Liver (tissue), 9 donors: ENCODE data around the gene SLC46A1. TPM values are rescaled to one million over a fixed set of nuclear protein-coding genes. Genes with fewer than 3 reads are reported as not detected.

Source experiments
- DNase-seq: peaks from one replicate; pipeline ENCODE4 v3.0.0-alpha.2; 2017; ENCODE audit warnings: low spot score
- H3K27ac ChIP-seq, 2 donors: one replicate each; pipeline ENCODE4 v1.7.0; 2013; ENCODE audit warnings: inconsistent platforms in 2 of 2, low read length in 2 of 2, control low read depth in 1 of 2, low read depth in 1 of 2, mild to moderate bottlenecking in 1 of 2
- H3K27me3 ChIP-seq, 4 donors: one replicate each; pipeline versions ENCODE4 v1.6.1 to v1.7.0; 2013; ENCODE audit warnings: low read length in 3 of 4, inconsistent platforms in 1 of 4, mild to moderate bottlenecking in 1 of 4, moderate library complexity in 1 of 4; ENCODE audit not compliant: control insufficient read depth in 4 of 4, insufficient read depth in 4 of 4
- H3K36me3 ChIP-seq, 4 donors: one replicate each; pipeline versions ENCODE4 v1.6.1 to v1.7.0; 2013; ENCODE audit warnings: low read length in 3 of 4, mild to moderate bottlenecking in 3 of 4, low read depth in 1 of 4, moderate library complexity in 1 of 4; ENCODE audit not compliant: control insufficient read depth in 4 of 4, insufficient read depth in 3 of 4
- H3K4me1 ChIP-seq, 4 donors: one replicate each; pipeline versions ENCODE4 v1.6.1 to v1.7.0; 2013; ENCODE audit warnings: low read length in 3 of 4, mild to moderate bottlenecking in 3 of 4, moderate library complexity in 1 of 4; ENCODE audit not compliant: control insufficient read depth in 4 of 4, insufficient read depth in 4 of 4
- H3K4me3 ChIP-seq, 3 donors: one replicate each; pipeline versions ENCODE4 v1.6.1 to v1.7.0; 2013; ENCODE audit warnings: low read length in 3 of 3, control low read depth in 1 of 3, low read depth in 1 of 3, mild to moderate bottlenecking in 1 of 3
- H3K9ac ChIP-seq, 2 donors: one replicate each; pipeline ENCODE4 v1.7.0; 2013; ENCODE audit warnings: low read length in 2 of 2, mild to moderate bottlenecking in 2 of 2, moderate library complexity in 2 of 2, control low read depth in 1 of 2, low read depth in 1 of 2
- H3K9me3 ChIP-seq, 4 donors: one replicate each; pipeline versions ENCODE4 v1.6.1 to v1.7.0; 2013; ENCODE audit warnings: low read length in 3 of 4; ENCODE audit not compliant: control insufficient read depth in 4 of 4
- CTCF ChIP-seq: fragments of 150-350 bp; IDR thresholded peaks from 2 replicates; pipeline ENCODE4 v1.5.1; 2017; ENCODE audit warnings: improper control_type of control experiment, low read depth, low read length; ENCODE audit not compliant: missing input control
- EGR1 ChIP-seq, 2 donors: IDR thresholded peaks; 2 replicates each; pipeline ENCODE4 v1.6.1; 2016 to 2018; ENCODE audit warnings: antibody characterized with exemption in 2 of 2, low read depth in 2 of 2
- FOXA1 ChIP-seq: IDR thresholded peaks from 2 replicates; pipeline ENCODE4 v1.6.1; 2016; ENCODE audit warnings: antibody characterized with exemption
- FOXA2 ChIP-seq: IDR thresholded peaks from 2 replicates; pipeline ENCODE4 v1.6.1; 2016; ENCODE audit warnings: antibody characterized with exemption
- GABPA ChIP-seq, 2 donors: IDR thresholded peaks in 1 of 2; conservative IDR thresholded peaks in 1 of 2; 2 replicates each; pipeline ENCODE4 v1.6.1; 2016; ENCODE audit warnings: antibody characterized with exemption in 2 of 2, mild to moderate bottlenecking in 1 of 2, moderate library complexity in 1 of 2
- HNF4A ChIP-seq, 2 donors: conservative IDR thresholded peaks; 2 replicates each; pipeline ENCODE4 v1.6.1; 2016; ENCODE audit warnings: antibody characterized with exemption in 2 of 2, mild to moderate bottlenecking in 2 of 2
- HNF4G ChIP-seq: IDR thresholded peaks from 2 replicates; pipeline ENCODE4 v1.6.1; 2016; ENCODE audit warnings: antibody characterized with exemption
- NR2F2 ChIP-seq: IDR thresholded peaks from 2 replicates; pipeline ENCODE4 v1.6.1; 2016; ENCODE audit warnings: antibody characterized with exemption
- RAD21 ChIP-seq, 2 donors: IDR thresholded peaks; 2 replicates each; pipeline ENCODE4 v1.6.1; 2016; ENCODE audit warnings: antibody characterized with exemption in 2 of 2, mild to moderate bottlenecking in 2 of 2
- TAF1 ChIP-seq: conservative IDR thresholded peaks from 2 replicates; pipeline ENCODE4 v1.6.1; 2016; ENCODE audit warnings: antibody characterized with exemption, mild to moderate bottlenecking
- YY1 ChIP-seq: IDR thresholded peaks from 2 replicates; pipeline ENCODE4 v1.6.1; 2016; ENCODE audit warnings: antibody characterized with exemption, mild to moderate bottlenecking
- WGBS: extraction: QIAGEN DNeasy Blood & Tissue Kit; methylation state at CpG from one replicate; pipeline ENCODE4 v1.1.7; 2013; 5-methylcytosine and 5-hydroxymethylcytosine counted together
- polyA plus RNA-seq, 2 donors: library from polyadenylated mRNA; stranded (reverse) in 1 of 2; unstranded in 1 of 2; fragments of 200-250 nt in 1 of 2; fragments of >200 nt in 1 of 2; fragmentation: Nextera tagmentation in 1 of 2; extraction: Ambion mirVana in 1 of 2; gene quantifications; one replicate each; pipeline versions ENCODE4 v1.2.1 to v1.2.3, GENCODE V29; 2013 to 2015
- total RNA-seq, 2 donors: library from RNA; depleted of rRNA; stranded (reverse); fragments of >200 nt; gene quantifications; one replicate each; pipeline ENCODE4 v1.2.3, GENCODE V29; 2014
- TF ChIP-seq, protein P1 (sequence below): IDR thresholded peaks from 2 replicates; pipeline ENCODE4 v1.6.1; 2016; ENCODE audit warnings: antibody characterized with exemption
- TF ChIP-seq, protein P2 (sequence below): IDR thresholded peaks from 2 replicates; pipeline ENCODE4 v1.6.1; 2016; ENCODE audit warnings: antibody characterized with exemption
- donor health status: healthy.
- donor health status: healthy.
- donor health status: healthy.
- donor health status: healthy.
- donor health status: healthy.

Gene SLC46A1
- total and polyA plus RNA-seq, 4 donors, result 13.6 to 47.9 (median 19.1) TPM

GRCh38 chr17:28379814-28380801, 25.9 kb downstream of the SLC46A1 start:
- no peaks in the 10 kb centered on the region for H3K9me3 ChIP-seq
- no peak overlapping the region for H3K9ac ChIP-seq
- H3K27ac ChIP-seq, result no peak overlapping the region
- DNase-seq, result no peak
- H3K4me1 ChIP-seq, result peaks cover 0 to 21% (median 11%) of the 10 kb centered on the region in 4 donors
- 74% methylated on average over 10 of the region's 10 CpGs for WGBS
- H3K4me3 ChIP-seq, result no peak overlapping the region
- TF ChIP-seq HNF4A (conservative IDR thresholded peaks at IDR 0.05), result peak in 1 of 2 donors; percentile 10
- TF ChIP-seq FOXA1, result no peak
- H3K36me3 ChIP-seq, result no peaks in the 10 kb centered on the region
- H3K27me3 ChIP-seq, result no peaks in the 10 kb centered on the region

- 93% methylated on average over 6 of the region's 6 CpGs for WGBS
- H3K36me3 ChIP-seq, result peaks cover 0 to 5% (median 2%) of the 10 kb centered on the region in 4 donors
Measured at GRCh38 chr17:28372945-28373274, 33.1 kb downstream of the SLC46A1 start.

DNA sequence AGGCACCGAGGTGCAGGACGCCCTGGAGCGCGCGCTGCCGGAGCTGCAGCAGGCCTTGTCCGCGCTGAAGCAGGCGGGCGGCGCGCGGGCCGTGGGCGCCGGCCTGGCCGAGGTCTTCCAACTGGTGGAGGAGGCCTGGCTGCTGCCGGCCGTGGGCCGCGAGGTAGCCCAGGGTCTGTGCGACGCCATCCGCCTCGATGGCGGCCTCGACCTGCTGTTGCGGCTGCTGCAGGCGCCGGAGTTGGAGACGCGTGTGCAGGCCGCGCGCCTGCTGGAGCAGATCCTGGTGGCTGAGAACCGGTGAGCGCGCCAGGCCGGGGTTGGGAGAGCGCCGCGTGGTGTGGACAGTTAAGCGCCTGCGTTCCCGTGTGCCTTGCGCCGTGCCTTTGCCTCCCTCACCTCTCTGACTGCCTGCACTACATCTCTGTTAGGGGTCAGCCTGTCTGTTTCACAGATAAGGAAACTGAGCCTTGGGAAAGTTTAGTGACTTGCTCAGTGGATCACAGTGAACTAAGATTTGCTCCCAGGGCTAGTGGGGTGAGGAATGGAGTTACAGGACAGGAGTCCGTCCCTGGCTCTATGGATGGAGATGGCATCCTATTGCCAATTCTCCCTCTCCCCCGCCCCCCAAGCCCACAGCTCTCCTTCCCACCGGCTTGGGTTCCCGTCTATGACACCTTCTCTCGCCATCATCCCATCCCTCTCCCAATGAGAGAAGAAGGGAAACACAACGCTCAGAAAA, 33.6 kb downstream of the SLC46A1 start:
- no peaks in the 10 kb centered on the region for H3K27me3 ChIP-seq
- WGBS, result 47% methylated on average over 53 of the region's 53 CpGs
- TF ChIP-seq EGR1 (IDR thresholded peaks at IDR 0.05; ENCODE audit: low read depth in 2 of 2) (no peak), TAF1 (no peak), NR2F2 (no peak), RAD21 (IDR thresholded peaks at IDR 0.05) (no peak), HNF4A (conservative IDR thresholded peaks at IDR 0.05) (no peak), CTCF (no peak), GABPA (IDR thresholded peaks at IDR 0.05 in 1 of 2, conservative IDR thresholded peaks at IDR 0.05 in 1 of 2) (no peak), YY1 (no peak), FOXA2 (no peak), FOXA1 (no peak), HNF4G (no peak)
- TF ChIP-seq, protein P1, sequence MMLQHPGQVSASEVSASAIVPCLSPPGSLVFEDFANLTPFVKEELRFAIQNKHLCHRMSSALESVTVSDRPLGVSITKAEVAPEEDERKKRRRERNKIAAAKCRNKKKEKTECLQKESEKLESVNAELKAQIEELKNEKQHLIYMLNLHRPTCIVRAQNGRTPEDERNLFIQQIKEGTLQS, result no peak
- TF ChIP-seq, protein P2, sequence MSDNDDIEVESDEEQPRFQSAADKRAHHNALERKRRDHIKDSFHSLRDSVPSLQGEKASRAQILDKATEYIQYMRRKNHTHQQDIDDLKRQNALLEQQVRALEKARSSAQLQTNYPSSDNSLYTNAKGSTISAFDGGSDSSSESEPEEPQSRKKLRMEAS, result no peak
- H3K9ac ChIP-seq, result no peak overlapping the region
- H3K9me3 ChIP-seq, result no peaks in the 10 kb centered on the region
- peaks cover 4 to 37% (median 19%) of the 10 kb centered on the region in 4 donors for H3K4me1 ChIP-seq
- peaks cover under 1 to 9% (median 5%) of the 10 kb centered on the region in 4 donors for H3K36me3 ChIP-seq
- DNase-seq, result no peak
- no peak overlapping the region for H3K27ac ChIP-seq
- H3K4me3 ChIP-seq, result peak overlapping the region in 1 of 3 donors; percentile 35

More at GRCh38 chr17:28372945-28373274, 33.1 kb downstream of the SLC46A1 start:
- DNase-seq, result no peak
- Histone ChIP-seq H3K9ac (no peak overlapping the region), H3K27ac (no peak overlapping the region), H3K9me3 (no peaks in the 10 kb centered on the region), H3K4me1 (peaks cover 4 to 32% (median 14%) of the 10 kb centered on the region in 4 donors), H3K4me3 (no peak overlapping the region), H3K27me3 (no peaks in the 10 kb centered on the region)
- TF ChIP-seq CTCF, result no peak
